HG03280 (cell line): ENCODE data around the gene CSNK1G1.
"Not testable (repeated sequence)": the region's sequence is repeated elsewhere in the genome, so short reads cannot be mapped to it uniquely, and the experiment has no call there.

ENCODE experiments used
- ATAC-seq: cut with Tn5 transposase; IDR thresholded peaks from one replicate; pipeline ENCODE4 v1.9.1; 2021; ENCODE audit warnings: mild to moderate bottlenecking, moderate library complexity; ENCODE audit not compliant: unreplicated experiment

Gene CSNK1G1

GRCh38 chr15:64246364-64247189, 109.4 kb downstream of the CSNK1G1 start:
- ATAC-seq: peak; percentile 79

GRCh38 chr15:64245405-64245804, 110.6 kb downstream of the CSNK1G1 start:
- no peak for ATAC-seq

GRCh38 chr15:64237677-64238076, 118.3 kb downstream of the CSNK1G1 start:
- no peak for ATAC-seq

GRCh38 chr15:64236156-64236894, 119.6 kb downstream of the CSNK1G1 start:
- ATAC-seq: no peak

GRCh38 chr15:64235552-64235951, 120.4 kb downstream of the CSNK1G1 start:
- ATAC-seq: no peak

- ATAC-seq: no peak
These were observed 122.7 kb downstream of the CSNK1G1 start for GRCh38 chr15:64233299-64233698.

GRCh38 chr15:64232400-64232799, 123.6 kb downstream of the CSNK1G1 start:
- no peak for ATAC-seq

- ATAC-seq: no peak
These were observed 126.7 kb downstream of the CSNK1G1 start for GRCh38 chr15:64229129-64229724.

GRCh38 chr15:64225804-64226203, 130.2 kb downstream of the CSNK1G1 start:
- no peak for ATAC-seq

- no peak for ATAC-seq
These were observed 131.5 kb downstream of the CSNK1G1 start for GRCh38 chr15:64224511-64224910.

- ATAC-seq: no peak
These were observed 132.1 kb downstream of the CSNK1G1 start for GRCh38 chr15:64223882-64224281.

GRCh38 chr15:64222573-64223366, 133.2 kb downstream of the CSNK1G1 start:
- ATAC-seq: no peak

GRCh38 chr15:64221911-64222310, 134.1 kb downstream of the CSNK1G1 start:
- not testable (repeated sequence) for ATAC-seq

- ATAC-seq: not testable (repeated sequence)
These were observed 138.6 kb downstream of the CSNK1G1 start for GRCh38 chr15:64217429-64217750.

- ATAC-seq: no peak
These were observed 139.1 kb downstream of the CSNK1G1 start for GRCh38 chr15:64216730-64217428.

- no peak for ATAC-seq
These were observed 139.8 kb downstream of the CSNK1G1 start for GRCh38 chr15:64216196-64216595.

- no peak for ATAC-seq
These were observed 142.3 kb downstream of the CSNK1G1 start for GRCh38 chr15:64213646-64214045.

GRCh38 chr15:64211696-64212095, 144.3 kb downstream of the CSNK1G1 start:
- no peak for ATAC-seq

GRCh38 chr15:64210371-64210770, 145.6 kb downstream of the CSNK1G1 start:
- no peak for ATAC-seq

GRCh38 chr15:64209680-64210334, 146.2 kb downstream of the CSNK1G1 start:
- ATAC-seq: no peak
